Neural cell (in vitro differentiated cells): ENCODE results near the gene CRTC1.

Experiments used
- EP300 ChIP-seq: fragments of 450-650 bp; conservative IDR thresholded peaks from 2 replicates; pipeline ENCODE4 v1.6.1; 2014; ENCODE audit warnings: antibody characterized with exemption, mild to moderate bottlenecking, moderate library complexity; ENCODE audit not compliant: poor library complexity, severe bottlenecking
- MXI1 ChIP-seq: fragments of 450-650 bp; conservative IDR thresholded peaks from 2 replicates; pipeline ENCODE4 v1.6.1; 2014; ENCODE audit warnings: antibody characterized with exemption, mild to moderate bottlenecking; ENCODE audit not compliant: poor library complexity, severe bottlenecking
- POLR2AphosphoS5 ChIP-seq: IDR thresholded peaks from 2 replicates; pipeline ENCODE4 v1.6.1; 2012
- SMC3 ChIP-seq: fragments of 450-650 bp; conservative IDR thresholded peaks from 2 replicates; pipeline ENCODE4 v1.6.1; 2014; ENCODE audit warnings: antibody characterized with exemption, mild to moderate bottlenecking, moderate library complexity; ENCODE audit not compliant: poor library complexity
- TAF1 ChIP-seq: IDR thresholded peaks from 2 replicates; pipeline ENCODE4 v1.6.1; 2012; ENCODE audit warnings: low read depth
- TF ChIP-seq, protein P1 (sequence below): IDR thresholded peaks from 2 replicates; pipeline ENCODE4 v1.6.1; 2012; ENCODE audit warnings: borderline replicate concordance
- TF ChIP-seq, protein P2 (sequence below): fragments of 450-650 bp; IDR thresholded peaks from 2 replicates; pipeline ENCODE4 v1.5.1; 2014; ENCODE audit warnings: antibody characterized with exemption, mild to moderate bottlenecking, moderate library complexity; ENCODE audit not compliant: poor library complexity, severe bottlenecking

DNA sequence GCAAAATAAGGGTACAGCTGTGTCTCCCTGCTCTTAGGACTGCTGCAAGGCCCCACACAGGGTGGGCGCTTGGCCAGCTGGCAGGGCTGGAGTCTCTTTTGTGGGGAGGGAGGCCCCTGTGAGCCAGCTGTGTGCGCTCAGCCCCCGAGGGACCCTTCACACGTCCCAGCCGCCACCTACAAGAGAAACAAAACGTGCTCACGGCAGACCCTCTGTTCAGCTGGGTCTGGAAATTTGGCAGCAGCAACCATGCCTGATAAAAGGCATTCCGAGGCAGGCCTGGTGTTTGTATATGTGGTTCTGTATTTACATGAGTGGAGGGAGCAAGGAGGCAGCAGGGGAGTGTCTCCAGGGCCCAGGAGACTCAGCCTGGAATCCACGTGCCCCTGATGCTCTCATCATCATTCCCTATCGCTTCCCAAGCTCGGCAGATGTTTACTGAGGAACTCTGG is 49.7 kb downstream of the CRTC1 start:
- TF ChIP-seq POLR2AphosphoS5 (no peak), SMC3 (no peak), MXI1 (no peak), EP300 (no peak), TAF1 (no peak)
- TF ChIP-seq, protein P1, sequence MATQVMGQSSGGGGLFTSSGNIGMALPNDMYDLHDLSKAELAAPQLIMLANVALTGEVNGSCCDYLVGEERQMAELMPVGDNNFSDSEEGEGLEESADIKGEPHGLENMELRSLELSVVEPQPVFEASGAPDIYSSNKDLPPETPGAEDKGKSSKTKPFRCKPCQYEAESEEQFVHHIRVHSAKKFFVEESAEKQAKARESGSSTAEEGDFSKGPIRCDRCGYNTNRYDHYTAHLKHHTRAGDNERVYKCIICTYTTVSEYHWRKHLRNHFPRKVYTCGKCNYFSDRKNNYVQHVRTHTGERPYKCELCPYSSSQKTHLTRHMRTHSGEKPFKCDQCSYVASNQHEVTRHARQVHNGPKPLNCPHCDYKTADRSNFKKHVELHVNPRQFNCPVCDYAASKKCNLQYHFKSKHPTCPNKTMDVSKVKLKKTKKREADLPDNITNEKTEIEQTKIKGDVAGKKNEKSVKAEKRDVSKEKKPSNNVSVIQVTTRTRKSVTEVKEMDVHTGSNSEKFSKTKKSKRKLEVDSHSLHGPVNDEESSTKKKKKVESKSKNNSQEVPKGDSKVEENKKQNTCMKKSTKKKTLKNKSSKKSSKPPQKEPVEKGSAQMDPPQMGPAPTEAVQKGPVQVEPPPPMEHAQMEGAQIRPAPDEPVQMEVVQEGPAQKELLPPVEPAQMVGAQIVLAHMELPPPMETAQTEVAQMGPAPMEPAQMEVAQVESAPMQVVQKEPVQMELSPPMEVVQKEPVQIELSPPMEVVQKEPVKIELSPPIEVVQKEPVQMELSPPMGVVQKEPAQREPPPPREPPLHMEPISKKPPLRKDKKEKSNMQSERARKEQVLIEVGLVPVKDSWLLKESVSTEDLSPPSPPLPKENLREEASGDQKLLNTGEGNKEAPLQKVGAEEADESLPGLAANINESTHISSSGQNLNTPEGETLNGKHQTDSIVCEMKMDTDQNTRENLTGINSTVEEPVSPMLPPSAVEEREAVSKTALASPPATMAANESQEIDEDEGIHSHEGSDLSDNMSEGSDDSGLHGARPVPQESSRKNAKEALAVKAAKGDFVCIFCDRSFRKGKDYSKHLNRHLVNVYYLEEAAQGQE = no peak
- TF ChIP-seq, protein P2, sequence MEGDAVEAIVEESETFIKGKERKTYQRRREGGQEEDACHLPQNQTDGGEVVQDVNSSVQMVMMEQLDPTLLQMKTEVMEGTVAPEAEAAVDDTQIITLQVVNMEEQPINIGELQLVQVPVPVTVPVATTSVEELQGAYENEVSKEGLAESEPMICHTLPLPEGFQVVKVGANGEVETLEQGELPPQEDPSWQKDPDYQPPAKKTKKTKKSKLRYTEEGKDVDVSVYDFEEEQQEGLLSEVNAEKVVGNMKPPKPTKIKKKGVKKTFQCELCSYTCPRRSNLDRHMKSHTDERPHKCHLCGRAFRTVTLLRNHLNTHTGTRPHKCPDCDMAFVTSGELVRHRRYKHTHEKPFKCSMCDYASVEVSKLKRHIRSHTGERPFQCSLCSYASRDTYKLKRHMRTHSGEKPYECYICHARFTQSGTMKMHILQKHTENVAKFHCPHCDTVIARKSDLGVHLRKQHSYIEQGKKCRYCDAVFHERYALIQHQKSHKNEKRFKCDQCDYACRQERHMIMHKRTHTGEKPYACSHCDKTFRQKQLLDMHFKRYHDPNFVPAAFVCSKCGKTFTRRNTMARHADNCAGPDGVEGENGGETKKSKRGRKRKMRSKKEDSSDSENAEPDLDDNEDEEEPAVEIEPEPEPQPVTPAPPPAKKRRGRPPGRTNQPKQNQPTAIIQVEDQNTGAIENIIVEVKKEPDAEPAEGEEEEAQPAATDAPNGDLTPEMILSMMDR = no peak
